Epithelial cell of esophagus (primary cell): ENCODE data around the gene RABAC1.

Source experiments
- DNase-seq: peaks from one replicate; pipeline ENCODE4 v3.0.0; 2010; ENCODE audit warnings: low read depth
- H3K4me3 ChIP-seq: 2 replicates; pipeline ENCODE4 v1.5.1; 2011; ENCODE audit warnings: mild to moderate bottlenecking, low read length, control low read depth
- CTCF ChIP-seq: IDR thresholded peaks from 2 replicates; pipeline ENCODE4 v1.5.1; 2011; ENCODE audit warnings: low read depth, mild to moderate bottlenecking, low read length, control low read depth, inconsistent platforms; ENCODE audit not compliant: insufficient read depth; ENCODE audit errors: missing control alignments

RABAC1 gene

GRCh38 chr19:41926763-41927496 is 32.2 kb downstream of the RABAC1 start:
- TF ChIP-seq CTCF, result no peak
- DNase-seq, result no peak
- no peak overlapping the region for H3K4me3 ChIP-seq

GRCh38 chr19:41926028-41926762 is 32.9 kb downstream of the RABAC1 start:
- no peak for DNase-seq
- no peak for TF ChIP-seq CTCF
- no peak overlapping the region for H3K4me3 ChIP-seq

GRCh38 chr19:41925208-41926003 is 33.7 kb downstream of the RABAC1 start:
- no peak for TF ChIP-seq CTCF
- DNase-seq, result no peak
- H3K4me3 ChIP-seq, result no peak overlapping the region

- H3K4me3 ChIP-seq, result no peak overlapping the region
- no peak for DNase-seq
- no peak for TF ChIP-seq CTCF
Measured at GRCh38 chr19:41924151-41925145, 34.7 kb downstream of the RABAC1 start.

- no peak for DNase-seq
- H3K4me3 ChIP-seq, result no peak overlapping the region
- TF ChIP-seq CTCF, result no peak
Measured at GRCh38 chr19:41923045-41923788, 35.9 kb downstream of the RABAC1 start.
